Chondrocyte (in vitro differentiated cells): ENCODE results near the gene ZNF555. TPM values are rescaled to one million over a fixed set of nuclear protein-coding genes. Genes with fewer than 3 reads are reported as not detected.
A peak's percentile ranks its signal among the peaks of the same experiment; 100 is the strongest.

Experiments used
- DNase-seq: peaks from one replicate; pipeline ENCODE4 v3.0.0; 2021; ENCODE audit warnings: mixed read lengths, low spot score
- H3K27ac Mint-ChIP-seq: one replicate; pipeline ENCODE4 v1.8.0; 2021; ENCODE audit warnings: mild to moderate bottlenecking, moderate library complexity, mixed read lengths; ENCODE audit not compliant: unreplicated experiment
- H3K27me3 Mint-ChIP-seq: 2 replicates; pipeline ENCODE4 v1.8.0; 2021; ENCODE audit warnings: low read depth, mixed read lengths
- H3K36me3 Mint-ChIP-seq: 2 replicates; pipeline ENCODE4 v1.8.0; 2021; ENCODE audit warnings: low read depth, mixed read lengths
- H3K4me1 Mint-ChIP-seq: 2 replicates; pipeline ENCODE4 v1.8.0; 2021; ENCODE audit warnings: low read depth, mild to moderate bottlenecking, mixed read lengths
- H3K4me3 Mint-ChIP-seq: one replicate; pipeline ENCODE4 v1.8.0; 2021; ENCODE audit warnings: mild to moderate bottlenecking, moderate library complexity, mixed read lengths; ENCODE audit not compliant: unreplicated experiment
- H3K9me3 Mint-ChIP-seq: 2 replicates; pipeline ENCODE4 v1.8.0; 2021; ENCODE audit warnings: low read depth, mixed read lengths
- total RNA-seq: library from RNA; stranded (reverse); gene quantifications from 3 replicates; pipeline ENCODE4 v1.2.1, GENCODE V29; 2021
- TF ChIP-seq, protein P1 (sequence below): fragments of 200-600 bp; sonication (generic); IDR thresholded peaks from 2 replicates; pipeline ENCODE4 v1.5.0; 2021; ENCODE audit warnings: antibody characterized with exemption, mild to moderate bottlenecking, moderate library complexity

ZNF555 gene
- total RNA-seq, 1 donor from 2014 or later: 9.2 TPM

DNA sequence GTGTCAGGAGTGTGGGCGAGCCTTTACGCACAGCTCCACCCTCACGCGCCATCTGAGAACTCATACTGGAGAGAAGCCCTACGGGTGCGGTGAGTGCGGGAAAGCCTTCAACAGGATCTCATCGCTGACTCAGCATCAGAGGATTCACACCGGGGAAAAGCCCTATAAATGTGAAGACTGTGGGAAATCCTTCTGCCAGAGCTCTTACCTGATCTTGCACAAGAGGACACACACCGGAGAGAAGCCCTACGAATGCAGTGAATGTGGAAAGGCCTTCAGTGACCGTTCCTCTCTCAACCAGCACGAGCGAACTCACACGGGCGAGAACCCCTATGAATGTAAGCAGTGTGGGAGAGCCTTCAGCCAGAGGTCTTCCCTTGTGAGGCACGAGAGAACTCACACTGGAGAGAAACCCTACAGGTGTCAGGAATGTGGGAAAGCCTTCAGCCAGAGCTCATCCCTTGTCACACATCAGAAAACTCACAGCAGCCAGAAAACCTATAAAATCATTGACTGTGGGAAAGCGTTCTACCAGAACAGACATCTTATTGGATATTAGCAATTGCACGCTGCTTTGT lies 6.9 kb upstream of the ZNF555 start:
- DNase-seq: no peak
- Mint-ChIP-seq H3K4me1 (no peaks in the 10 kb centered on the region), H3K27me3 (no peaks in the 10 kb centered on the region), H3K27ac (no peak overlapping the region), H3K4me3 (no peak overlapping the region), H3K9me3 (peaks cover 51% of the 10 kb centered on the region), H3K36me3 (peaks cover 56% of the 10 kb centered on the region)
- TF ChIP-seq, protein P1, sequence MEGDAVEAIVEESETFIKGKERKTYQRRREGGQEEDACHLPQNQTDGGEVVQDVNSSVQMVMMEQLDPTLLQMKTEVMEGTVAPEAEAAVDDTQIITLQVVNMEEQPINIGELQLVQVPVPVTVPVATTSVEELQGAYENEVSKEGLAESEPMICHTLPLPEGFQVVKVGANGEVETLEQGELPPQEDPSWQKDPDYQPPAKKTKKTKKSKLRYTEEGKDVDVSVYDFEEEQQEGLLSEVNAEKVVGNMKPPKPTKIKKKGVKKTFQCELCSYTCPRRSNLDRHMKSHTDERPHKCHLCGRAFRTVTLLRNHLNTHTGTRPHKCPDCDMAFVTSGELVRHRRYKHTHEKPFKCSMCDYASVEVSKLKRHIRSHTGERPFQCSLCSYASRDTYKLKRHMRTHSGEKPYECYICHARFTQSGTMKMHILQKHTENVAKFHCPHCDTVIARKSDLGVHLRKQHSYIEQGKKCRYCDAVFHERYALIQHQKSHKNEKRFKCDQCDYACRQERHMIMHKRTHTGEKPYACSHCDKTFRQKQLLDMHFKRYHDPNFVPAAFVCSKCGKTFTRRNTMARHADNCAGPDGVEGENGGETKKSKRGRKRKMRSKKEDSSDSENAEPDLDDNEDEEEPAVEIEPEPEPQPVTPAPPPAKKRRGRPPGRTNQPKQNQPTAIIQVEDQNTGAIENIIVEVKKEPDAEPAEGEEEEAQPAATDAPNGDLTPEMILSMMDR: no peak

DNA sequence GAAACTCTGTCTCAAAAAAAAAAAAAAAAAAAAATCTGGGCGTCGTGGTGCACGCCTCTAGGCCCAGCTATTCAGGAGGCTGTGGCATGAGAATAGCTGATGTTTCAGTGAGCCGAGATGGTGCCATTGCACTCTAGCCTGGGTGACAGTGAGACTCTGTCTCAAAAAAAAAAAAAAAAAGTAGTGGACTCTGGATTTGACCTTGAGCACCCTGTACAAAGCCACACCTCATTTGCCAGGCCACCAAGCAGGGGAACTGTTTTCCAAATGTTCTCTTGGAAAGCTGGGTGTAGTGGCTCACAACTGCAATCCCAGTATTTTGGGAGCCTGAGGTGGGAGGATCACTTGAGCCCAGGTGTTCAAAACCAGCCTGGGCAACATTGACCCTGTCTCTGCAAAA lies 3.8 kb upstream of the ZNF555 start:
- Mint-ChIP-seq H3K4me3 (no peak overlapping the region), H3K27ac (no peak overlapping the region), H3K9me3 (peaks cover 39% of the 10 kb centered on the region), H3K27me3 (no peaks in the 10 kb centered on the region), H3K4me1 (peaks cover 5% of the 10 kb centered on the region), H3K36me3 (peaks cover 40% of the 10 kb centered on the region)
- TF ChIP-seq, protein P1: no peak
- DNase-seq: no peak

- peaks cover 11% of the 10 kb centered on the region for H3K36me3 Mint-ChIP-seq
- H3K27me3 Mint-ChIP-seq: no peaks in the 10 kb centered on the region
- TF ChIP-seq, protein P1: no peak
- H3K27ac Mint-ChIP-seq: peak overlapping the region; percentile 63
- peak overlapping the region; percentile 80 for H3K4me3 Mint-ChIP-seq
- peaks cover 15% of the 10 kb centered on the region for H3K4me1 Mint-ChIP-seq
- DNase-seq: no peak
- H3K9me3 Mint-ChIP-seq: peaks cover 7% of the 10 kb centered on the region
Measured at GRCh38 chr19:2841855-2842574, 740 bp downstream of the ZNF555 start.

- H3K27ac Mint-ChIP-seq: no peak overlapping the region
- no peak overlapping the region for H3K4me3 Mint-ChIP-seq
- peaks cover 15% of the 10 kb centered on the region for H3K4me1 Mint-ChIP-seq
- no peaks in the 10 kb centered on the region for H3K27me3 Mint-ChIP-seq
- H3K36me3 Mint-ChIP-seq: peaks cover 18% of the 10 kb centered on the region
- no peak for DNase-seq
- TF ChIP-seq, protein P1: no peak
- peaks cover 10% of the 10 kb centered on the region for H3K9me3 Mint-ChIP-seq
Measured at GRCh38 chr19:2845107-2845506, 3.8 kb downstream of the ZNF555 start.

- no peak for DNase-seq
- peaks cover 20% of the 10 kb centered on the region for H3K9me3 Mint-ChIP-seq
- H3K36me3 Mint-ChIP-seq: peaks cover 27% of the 10 kb centered on the region
- TF ChIP-seq, protein P1: no peak
- H3K27me3 Mint-ChIP-seq: no peaks in the 10 kb centered on the region
- H3K4me1 Mint-ChIP-seq: peaks cover 15% of the 10 kb centered on the region
- H3K27ac Mint-ChIP-seq: no peak overlapping the region
- no peak overlapping the region for H3K4me3 Mint-ChIP-seq
Measured at GRCh38 chr19:2846180-2846894, 5.1 kb downstream of the ZNF555 start.
